K562 (cell line): Measurements from ENCODE around the gene ECHDC3. TPM values are rescaled to one million over a fixed set of nuclear protein-coding genes. Genes with fewer than 3 reads are reported as not detected.

Source experiments
- ATAC-seq: fragments of 200-7000 bp; cut with Tn5 transposase; 3 replicates; pipeline ENCODE4 v1.9.1; 2020; ENCODE audit warnings: moderate library complexity
- BruUV-seq: library from RNA; stranded (reverse); fragments of 400-500 nt; replicated peaks from 2 replicates; lab custom pipeline; 2021; lab: Mats Ljungman, UMichigan
- CTCF ChIA-PET: fragments of 300-600 bp; formaldehyde crosslinking; extraction: SDS; loops from one replicate; lab custom pipeline; 2021; ENCODE audit warnings: low intra/inter-chr PET ratio; lab: Yijun Ruan, JAX
- POLR2A ChIA-PET: fragments of 300-600, 350-650 bp; sonication (Branson Sonifier 250); formaldehyde crosslinking; extraction: SDS; loops from one replicate; lab custom pipeline; 2021; ENCODE audit warnings: antibody characterized with exemption, inconsistent platforms; lab: Yijun Ruan, JAX
- DNase-seq, 4 experiments: peaks; one replicate each; pipeline versions ENCODE4 v3.0.0 to v3.0.0-alpha.2; 2011 to 2018; ENCODE audit warnings: low spot score in 3 of 4, mixed read lengths in 3 of 4; ENCODE audit errors: extremely low read depth in 1 of 4
- FAIRE-seq: peaks from 2 replicates; lab custom pipeline; 2011; peaks lifted over from hg19 to GRCh38; lab: Jason Lieb, UNC
- H2AFZ ChIP-seq: 2 replicates; pipeline ENCODE4 v1.6.0; 2011; ENCODE audit warnings: low read depth, low read length, control low read depth, inconsistent platforms
- H3K27ac ChIP-seq: fragments of 200-600 bp; 3 replicates; pipeline ENCODE4 v1.8.0; 2011; ENCODE audit warnings: low read depth, mild to moderate bottlenecking, control low read depth, inconsistent platforms, low read length, moderate library complexity, mixed read lengths; ENCODE audit errors: extremely low read depth
- H3K27me3 ChIP-seq, 2 experiments: fragments of 300-600 bp in 1 of 2; 2 replicates in 1 of 2; 3 replicates in 1 of 2; pipeline versions ENCODE4 v1.6.0 to v1.8.0; 2011; ENCODE audit warnings: inconsistent platforms in 2 of 2, low read length in 2 of 2, mild to moderate bottlenecking in 1 of 2, mixed read lengths in 1 of 2, moderate library complexity in 1 of 2; ENCODE audit not compliant: control insufficient read depth in 2 of 2, insufficient read depth in 2 of 2
- H3K36me3 ChIP-seq: fragments of 300-600 bp; 3 replicates; pipeline ENCODE4 v1.8.0; 2011; ENCODE audit warnings: mild to moderate bottlenecking, low read length, inconsistent platforms; ENCODE audit not compliant: control insufficient read depth, insufficient read depth
- H3K4me1 ChIP-seq, 2 experiments: fragments of 200-600 bp in 1 of 2; replicated peaks in 1 of 2; 2 replicates in 1 of 2; 3 replicates in 1 of 2; pipeline versions ENCODE4 v1.5.1 to v1.8.0; 2011; ENCODE audit warnings: inconsistent platforms in 2 of 2, low read length in 2 of 2, mild to moderate bottlenecking in 1 of 2, mixed read lengths in 1 of 2, moderate library complexity in 1 of 2; ENCODE audit not compliant: control insufficient read depth in 2 of 2, insufficient read depth in 2 of 2
- H3K4me2 ChIP-seq: 2 replicates; pipeline ENCODE4 v1.6.1; 2011; ENCODE audit warnings: low read length, control low read depth, inconsistent platforms, mixed read lengths; ENCODE audit not compliant: insufficient read depth
- H3K4me3 ChIP-seq: fragments of 200-600 bp; sonication (generic), shearing (Covaris generic); 2 replicates; pipeline ENCODE4 v1.5.1; 2016; ENCODE audit warnings: control low read depth, inconsistent platforms
- H3K79me2 ChIP-seq: fragments of 200-600 bp; 3 replicates; pipeline ENCODE4 v1.8.0; 2011; ENCODE audit warnings: low read length, inconsistent platforms; ENCODE audit not compliant: control insufficient read depth, insufficient read depth
- H3K9ac ChIP-seq, 2 experiments: 2 replicates each; pipeline versions ENCODE4 v1.6.0 to v1.6.1; 2011; ENCODE audit warnings: low read depth in 2 of 2, low read length in 2 of 2, control low read depth in 1 of 2, inconsistent platforms in 1 of 2, mild to moderate bottlenecking in 1 of 2, mixed read lengths in 1 of 2; ENCODE audit not compliant: insufficient read depth in 1 of 2
- H3K9me1 ChIP-seq: one replicate; pipeline ENCODE4 v1.6.0; 2011; ENCODE audit warnings: inconsistent platforms, mild to moderate bottlenecking, low read length, moderate library complexity; ENCODE audit not compliant: control insufficient read depth, insufficient read depth
- H3K9me3 ChIP-seq: replicated peaks from 2 replicates; pipeline ENCODE4 v1.5.1; 2011; ENCODE audit warnings: low read depth, low read length, inconsistent platforms; ENCODE audit not compliant: control insufficient read depth, insufficient read depth
- H4K20me1 ChIP-seq: replicated peaks from 2 replicates; pipeline ENCODE4 v1.6.1; 2011; ENCODE audit warnings: low read length, inconsistent platforms, mixed read lengths; ENCODE audit not compliant: control insufficient read depth, insufficient read depth
- HDAC8 ChIP-seq: fragments of 450-650 bp; IDR thresholded peaks from 2 replicates; pipeline ENCODE4 v1.6.1; 2016; ENCODE audit warnings: mild to moderate bottlenecking, missing genetic modification characterization, moderate library complexity, missing compliant biosample characterization
- MCM3 ChIP-seq: fragments of 450-650 bp; IDR thresholded peaks from 2 replicates; pipeline ENCODE4 v1.6.1; 2016
- NCOA4 ChIP-seq: fragments of 450-650 bp; IDR thresholded peaks from 2 replicates; pipeline ENCODE4 v1.6.1; 2018; ENCODE audit warnings: mild to moderate bottlenecking; ENCODE audit not compliant: partially characterized antibody
- NELFE ChIP-seq: IDR thresholded peaks from 2 replicates; pipeline ENCODE4 v1.6.1; 2011; ENCODE audit warnings: mild to moderate bottlenecking; ENCODE audit not compliant: insufficient read depth, insufficient read length
- NKRF ChIP-seq: fragments of 450-650 bp; IDR thresholded peaks from 2 replicates; pipeline ENCODE4 v1.6.1; 2016; ENCODE audit warnings: borderline replicate concordance
- PKNOX1 ChIP-seq: fragments of 450-650 bp; IDR thresholded peaks from 2 replicates; pipeline ENCODE4 v1.6.1; 2016
- POLR2AphosphoS5 ChIP-seq: IDR thresholded peaks from 2 replicates; pipeline ENCODE4 v1.6.1; 2011; ENCODE audit warnings: mild to moderate bottlenecking, low read depth, low read length, moderate library complexity; ENCODE audit not compliant: control insufficient read depth, insufficient read depth
- POU5F1 ChIP-seq: fragments of 150-350 bp; IDR thresholded peaks from 2 replicates; pipeline ENCODE4 v1.6.1; 2014; ENCODE audit warnings: borderline replicate concordance, low read length, low read depth, mild to moderate bottlenecking; ENCODE audit not compliant: partially characterized antibody
- RBM15 ChIP-seq: fragments of 200-400 bp; formaldehyde crosslinking; IDR thresholded peaks from 2 replicates; pipeline ENCODE4 v1.6.1; 2018; ENCODE audit warnings: mild to moderate bottlenecking, low read length, moderate library complexity; ENCODE audit not compliant: insufficient read depth
- TAF1 ChIP-seq: IDR thresholded peaks from 2 replicates; pipeline ENCODE4 v1.6.1; 2011; ENCODE audit warnings: mild to moderate bottlenecking, low read length, moderate library complexity; ENCODE audit not compliant: insufficient read depth, control insufficient read depth, severe bottlenecking; ENCODE audit errors: extremely low read depth
- TEAD1 ChIP-seq, 2 experiments: fragments of 450-650 bp in 1 of 2; sonication (generic) in 1 of 2; formaldehyde crosslinking; IDR thresholded peaks; 2 replicates each; pipeline versions ENCODE4 v1.4.0 to v1.8.0; 2020 to 2022; ENCODE audit warnings: mild to moderate bottlenecking in 2 of 2, missing genetic modification reagents in 1 of 2
- TRIM25 ChIP-seq: fragments of 450-650 bp; IDR thresholded peaks from 2 replicates; pipeline ENCODE4 v1.7.0; 2016; ENCODE audit warnings: borderline replicate concordance
- ZNF778 ChIP-seq: fragments of 450-650 bp; formaldehyde crosslinking; IDR thresholded peaks from 2 replicates; pipeline ENCODE4 v1.4.0; 2020; ENCODE audit warnings: mild to moderate bottlenecking, moderate library complexity
- WGBS: fragments of 100-300 bp; shearing (Covaris generic); methylation state at CpG from one replicate; pipeline ENCODE4 v1.1.6; 2016; ENCODE audit warnings: low coverage, mixed read lengths; ENCODE audit not compliant: insufficient coverage; ENCODE audit errors: missing lambda C conversion rate; 5-methylcytosine and 5-hydroxymethylcytosine counted together
- in situ Hi-C: fragments of 300-500 bp; cut with MboI; formaldehyde crosslinking; loops from 4 replicates; pipeline ENCODE4 v1.15.0; 2018; ENCODE audit warnings: inconsistent platforms, mixed read lengths
- intact Hi-C: fragments of 100-400 bp; cut with micrococcal nuclease; formaldehyde crosslinking; loops from 2 replicates; pipeline ENCODE4 v1.14.2; 2022
- polyA plus RNA-seq, 8 experiments: library from polyadenylated mRNA; depleted of rRNA in 4 of 8; stranded (reverse) in 5 of 8; unstranded in 3 of 8; fragments of >200 nt; fragmentation: Nextera tagmentation in 2 of 8; fragmentation: Illumina TruSeq in 1 of 8; extraction: Ambion mirVana in 2 of 8; extraction: Trizol in 1 of 8; gene quantifications; 2 replicates each; pipeline versions ENCODE4 v1.2.1 to v1.2.3, GENCODE V29; 2011 to 2014; ENCODE audit warnings: inconsistent platforms in 1 of 8, missing spikeins in 1 of 8
- total RNA-seq, 7 experiments: library from RNA; depleted of rRNA in 6 of 7; stranded (reverse); fragments of >200 nt in 6 of 7; fragmentation: Illumina TruSeq in 2 of 7; extraction: Trizol in 2 of 7; gene quantifications; 2 replicates each; pipeline versions ENCODE4 v1.2.1 to v1.2.3, GENCODE V29; 2011 to 2021; ENCODE audit warnings: low replicate concordance in 1 of 7

The ECHDC3 gene
- total and polyA plus RNA-seq, 9 of the 15 experiments (the other 6 are each of a cell fraction or from before 2014, with no cell fraction given): 0.53 to 21.9 (median 15.7) TPM

- no peaks in the 10 kb centered on the region for H3K79me2 ChIP-seq
- ChIA-PET CTCF (no interaction called here), POLR2A (interaction anchor here (1.3 kb wide), 2 partner anchors 10 to 50 kb away, joined by 3 to 4 read pairs; no protein-coding TSS in a partner anchor)
- no peaks in the 10 kb centered on the region for H3K27me3 ChIP-seq
- H3K27ac ChIP-seq: no peak overlapping the region
- ATAC-seq (no peak), DNase-seq (no peak), FAIRE-seq (no peak)
- H3K9me1 ChIP-seq: no peaks in the 10 kb centered on the region
- H3K9me3 ChIP-seq: no peaks in the 10 kb centered on the region
- H3K4me2 ChIP-seq: no peak overlapping the region
- intact Hi-C loops (no loop called here), in situ Hi-C loops (no loop called here)
- H3K4me3 ChIP-seq: no peak overlapping the region
- WGBS: 73% methylated on average over 15 of the region's 16 CpGs
- 0 out of 2 replicates have a peak overlapping the region, but pooled peaks have one; percentile 32 for H2AFZ ChIP-seq
- no peaks in the 10 kb centered on the region for H4K20me1 ChIP-seq
- H3K36me3 ChIP-seq: no peaks in the 10 kb centered on the region
- H3K9ac ChIP-seq: no peak overlapping the region
- peaks cover 38 to 53% of the 10 kb centered on the region in 2 experiments for H3K4me1 ChIP-seq
- no TSS peak for BruUV-seq
- TF ChIP-seq POU5F1: no peak
- TF ChIP-seq TEAD1 (CRISPR knock-in tag; IDR thresholded peaks at IDR 0.05): no peak
- TF ChIP-seq RBM15: no peak
- TF ChIP-seq HDAC8 (tag): no peak
- no peak for TF ChIP-seq MCM3
- no peak for TF ChIP-seq POLR2AphosphoS5
- TF ChIP-seq NCOA4: no peak
- TF ChIP-seq PKNOX1: no peak
- no peak for TF ChIP-seq TAF1
- TF ChIP-seq NELFE: no peak
- no peak for TF ChIP-seq TRIM25
- no peak for TF ChIP-seq NKRF
- no peak for TF ChIP-seq ZNF778 (CRISPR knock-in tag)
Observed at GRCh38 chr10:11707624-11708350, 34.4 kb upstream of the ECHDC3 start.
